Upper lobe of right lung (tissue), 1 donor: ENCODE data around the gene RNF43. TPM values are rescaled to one million over a fixed set of nuclear protein-coding genes. Genes with fewer than 3 reads are reported as not detected.

ENCODE experiments used
- ATAC-seq: fragments of 200-7000 bp; cut with Tn5 transposase; one replicate; pipeline ENCODE4 v1.9.1; 2020; ENCODE audit warnings: mild to moderate bottlenecking, moderate library complexity
- DNase-seq: peaks from one replicate; pipeline ENCODE4 v3.0.0-alpha.2; 2020
- H3K27ac ChIP-seq: fragments of 200-600 bp; one replicate; pipeline ENCODE4 v1.8.0; 2022
- H3K27me3 ChIP-seq: fragments of 200-600 bp; one replicate; pipeline ENCODE4 v1.8.0; 2022; ENCODE audit warnings: mild to moderate bottlenecking
- H3K36me3 ChIP-seq: fragments of 200-600 bp; one replicate; pipeline ENCODE4 v1.8.0; 2022
- H3K4me1 ChIP-seq: fragments of 200-600 bp; one replicate; pipeline ENCODE4 v1.8.0; 2022
- H3K4me3 ChIP-seq: fragments of 200-600 bp; one replicate; pipeline ENCODE4 v1.8.0; 2022; ENCODE audit warnings: mild to moderate bottlenecking
- H3K9me3 ChIP-seq: fragments of 200-600 bp; one replicate; pipeline ENCODE4 v1.8.0; 2022
- CTCF ChIP-seq: fragments of 200-600 bp; IDR thresholded peaks from one replicate; pipeline ENCODE4 v1.8.0; 2022; ENCODE audit warnings: antibody characterized with exemption
- intact Hi-C: fragments of 100-400 bp; cut with DNase I; formaldehyde crosslinking; loops from one replicate; pipeline ENCODE4 v1.11.0; 2022
- long read RNA-seq: library from polyadenylated mRNA; unstranded; transcript quantifications from one replicate; pipeline ENCODE4 v2.0.0, GENCODE V29; 2021
- total RNA-seq: library from RNA; stranded (reverse); fragmentation: NEBNext Ultra II Directional; extraction: Animal tissue kit (Norgen Biotek cat#: 25700); gene quantifications from one replicate; pipeline ENCODE4 v1.2.1, GENCODE V29; 2021
- donor health status: DM: no; HTN: yes; CAD: no; lungs with severe emphysema.

RNF43 gene
- total RNA-seq, result 7.5 TPM
- long read RNA-seq, partial matches to known transcripts, result 6 of 11 reads
- long read RNA-seq, other reads (novel, unspliced or antisense), result 5 of 11 reads

GRCh38 chr17:58417300-58418092, at the start of gene RNF43:
Gene RNF43 (minus strand): TSS chr17:58417534. CDS start chr17:58415577, 1,957 bp downstream.
- peak; percentile 100 for ATAC-seq
- no peaks in the 10 kb centered on the region for H3K4me1 ChIP-seq
- no peaks in the 10 kb centered on the region for H3K27me3 ChIP-seq

GRCh38 chr17:58455491-58455890, 38.2 kb upstream of the RNF43 start:
- no peak for ATAC-seq
- no peak overlapping the region for H3K27ac ChIP-seq
- H3K4me3 ChIP-seq, result no peak overlapping the region
- intact Hi-C loops, result no loop called here
- H3K36me3 ChIP-seq, result no peaks in the 10 kb centered on the region
- no peaks in the 10 kb centered on the region for H3K4me1 ChIP-seq
- TF ChIP-seq CTCF, result no peak
- no peak for DNase-seq
- H3K9me3 ChIP-seq, result no peaks in the 10 kb centered on the region
- no peaks in the 10 kb centered on the region for H3K27me3 ChIP-seq

More at GRCh38 chr17:58417300-58418092, at the start of gene RNF43:
- Histone ChIP-seq H3K36me3 (no peaks in the 10 kb centered on the region), H3K9me3 (no peaks in the 10 kb centered on the region), H3K27ac (peak within 1 kb of the TSS; percentile 51), H3K4me3 (peak within 1 kb of the TSS; percentile 41)
- peak; percentile 93 for DNase-seq
- intact Hi-C loops, result no loop called here
- TF ChIP-seq CTCF, result peak; percentile 76

- DNase-seq (no peak), ATAC-seq (no peak)
- H3K27me3 ChIP-seq, result no peaks in the 10 kb centered on the region
- no peak overlapping the region for H3K4me3 ChIP-seq
- no peak for TF ChIP-seq CTCF
- no peaks in the 10 kb centered on the region for H3K36me3 ChIP-seq
- no peak overlapping the region for H3K27ac ChIP-seq
- H3K4me1 ChIP-seq, result no peaks in the 10 kb centered on the region
- no peaks in the 10 kb centered on the region for H3K9me3 ChIP-seq
- intact Hi-C loops, result no loop called here
Observed at GRCh38 chr17:58452738-58453137, 35.4 kb upstream of the RNF43 start.

GRCh38 chr17:58447039-58447975, 30.0 kb upstream of the RNF43 start:
- intact Hi-C loops, result loop anchor here (10.0 kb wide), 1 partner anchor 143 kb away; no protein-coding TSS in a partner anchor
- Histone ChIP-seq H3K9me3 (no peaks in the 10 kb centered on the region), H3K27ac (no peak overlapping the region), H3K36me3 (no peaks in the 10 kb centered on the region), H3K4me1 (no peaks in the 10 kb centered on the region), H3K4me3 (no peak overlapping the region), H3K27me3 (no peaks in the 10 kb centered on the region)
- TF ChIP-seq CTCF, result peak; percentile 67
- DNase-seq (peak; percentile 83), ATAC-seq (peak; percentile 98)

- intact Hi-C loops, result loop anchor here (10.0 kb wide), 1 partner anchor 141 kb away; no protein-coding TSS in a partner anchor
- DNase-seq (no peak), ATAC-seq (no peak)
- TF ChIP-seq CTCF, result no peak
- Histone ChIP-seq H3K4me3 (no peak overlapping the region), H3K27me3 (no peaks in the 10 kb centered on the region), H3K9me3 (no peaks in the 10 kb centered on the region), H3K27ac (no peak overlapping the region), H3K36me3 (no peaks in the 10 kb centered on the region), H3K4me1 (no peaks in the 10 kb centered on the region)
Observed at GRCh38 chr17:58446086-58446485, 28.8 kb upstream of the RNF43 start.
